Activated CD4-positive, CD25-positive, alpha-beta regulatory T cell treated with anti-CD3 and anti-CD28 coated beads, Interleukin-2, amount 50 U/mL, for 72 hours (primary cell): ENCODE measurements around the gene HTRA3.

ENCODE experiments used
- DNase-seq: peaks from one replicate; pipeline ENCODE4 v3.0.0; 2021

The HTRA3 gene

GRCh38 chr4:8315435-8316250 is 46.1 kb downstream of the HTRA3 start:
- DNase-seq: no peak

- no peak for DNase-seq
Measured at GRCh38 chr4:8316251-8316771, 46.8 kb downstream of the HTRA3 start.

DNA sequence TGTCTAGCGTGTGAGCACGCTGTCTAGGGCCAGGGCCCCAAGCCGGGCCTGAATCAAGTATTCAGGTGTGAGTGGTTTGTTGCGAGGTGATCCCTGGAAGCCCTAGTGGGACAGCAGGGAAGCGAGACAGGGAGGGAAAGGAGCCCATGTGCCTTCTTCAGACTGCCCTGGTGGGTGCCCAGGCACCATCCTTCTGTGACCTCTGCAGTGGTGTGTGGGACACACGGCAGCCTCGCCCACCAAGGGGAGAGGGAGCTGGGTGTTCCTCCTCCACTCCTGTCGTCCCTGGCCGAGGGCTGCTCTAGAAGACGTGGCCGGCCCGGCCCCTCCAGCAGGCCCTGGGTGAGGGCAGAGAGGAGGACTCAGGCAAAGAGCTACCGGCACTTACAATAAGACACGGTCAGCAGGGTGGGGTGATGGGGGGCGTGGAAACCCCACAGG is 47.4 kb downstream of the HTRA3 start:
- DNase-seq: no peak

DNA sequence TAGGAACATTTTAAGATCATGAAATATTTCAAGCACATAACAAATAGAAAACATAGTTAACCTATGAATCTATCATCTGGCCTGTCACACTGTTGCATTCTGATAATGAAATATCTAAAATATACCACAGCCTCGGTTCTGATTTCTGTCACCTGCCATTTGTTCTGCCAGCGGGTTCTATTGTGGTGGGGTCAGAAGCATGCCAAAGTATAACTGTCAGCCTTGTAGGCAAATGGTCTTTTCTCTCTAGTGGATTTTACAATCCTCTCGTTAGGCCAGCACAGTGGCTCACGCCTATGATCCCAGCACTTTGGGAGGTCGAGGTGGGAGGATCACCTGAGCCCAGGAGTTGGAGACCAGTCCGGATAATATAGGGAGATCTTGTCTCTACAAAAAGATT is 47.9 kb downstream of the HTRA3 start:
- DNase-seq: no peak

- no peak for DNase-seq
Measured at GRCh38 chr4:8318509-8318908, 49.0 kb downstream of the HTRA3 start.

DNA sequence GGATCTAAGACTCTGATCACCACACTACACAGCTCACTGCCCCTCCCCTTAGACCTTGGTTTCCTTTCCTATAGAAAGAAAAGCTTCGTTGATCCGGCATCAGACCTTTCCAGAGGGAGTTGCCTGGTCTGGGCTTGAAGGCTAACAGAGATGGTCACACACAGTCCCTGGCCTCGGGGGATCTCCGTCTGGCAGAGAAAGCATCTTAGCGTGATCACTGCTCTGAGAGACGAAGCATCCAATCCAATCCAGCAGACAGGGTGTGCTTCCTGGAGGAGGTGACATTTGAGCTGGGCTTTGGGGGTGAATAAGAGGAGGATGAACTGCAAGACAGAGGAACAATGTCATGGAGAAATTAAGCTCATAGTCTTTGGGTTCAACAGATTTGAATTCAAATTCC is 49.5 kb downstream of the HTRA3 start:
- DNase-seq: no peak

GRCh38 chr4:8319731-8320385 is 50.3 kb downstream of the HTRA3 start:
- no peak for DNase-seq

GRCh38 chr4:8320386-8320750 is 50.8 kb downstream of the HTRA3 start:
- no peak for DNase-seq

GRCh38 chr4:8321220-8321619 is 51.7 kb downstream of the HTRA3 start:
- DNase-seq: no peak

- no peak for DNase-seq
Measured at GRCh38 chr4:8321771-8322170, 52.2 kb downstream of the HTRA3 start.

DNA sequence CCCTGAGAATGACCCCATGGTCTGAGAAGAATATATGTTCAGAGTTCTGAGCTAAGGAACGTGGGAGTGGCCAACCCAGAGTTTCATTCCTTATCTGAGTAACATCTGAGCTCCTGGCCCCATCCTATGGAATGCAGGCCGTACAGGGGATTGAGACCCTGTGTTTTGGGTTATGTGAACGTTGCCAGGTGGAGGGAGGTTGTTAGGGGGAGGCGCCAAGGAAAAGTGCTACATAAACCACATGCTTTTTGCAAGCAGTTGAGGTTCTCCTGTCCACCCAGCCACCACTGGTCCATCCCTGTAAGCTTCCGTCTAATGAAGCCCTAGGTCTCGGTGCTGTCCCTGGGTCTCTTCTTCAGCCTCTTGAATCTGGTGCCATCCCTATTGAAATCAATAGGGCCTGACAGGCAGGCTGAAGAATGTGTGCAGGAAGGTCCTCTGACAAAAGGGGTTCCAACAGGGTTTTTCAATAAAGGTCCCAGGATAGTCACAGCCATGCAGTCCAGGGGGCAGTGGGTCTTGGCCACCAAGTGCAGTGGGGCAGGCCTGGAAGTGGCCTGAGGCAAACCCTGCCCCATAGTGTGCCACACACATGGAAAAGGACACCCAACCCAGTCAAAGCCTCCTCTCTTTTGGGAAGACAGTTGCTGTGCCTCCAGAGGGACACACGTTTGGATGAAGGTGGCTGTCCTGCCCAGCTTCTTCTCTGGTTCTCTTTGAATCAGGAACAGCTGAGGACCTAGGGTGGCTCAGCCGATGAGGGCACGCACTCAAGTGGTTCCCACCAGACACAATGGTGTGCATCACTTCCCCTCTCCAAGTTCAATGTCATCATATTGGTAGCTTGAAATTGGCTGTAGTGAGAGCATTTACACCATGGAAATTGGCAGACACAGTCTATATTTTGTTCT is 53.5 kb downstream of the HTRA3 start:
- no peak for DNase-seq

GRCh38 chr4:8323947-8324555 is 54.5 kb downstream of the HTRA3 start:
- no peak for DNase-seq

- DNase-seq: peak; percentile 6
Measured at GRCh38 chr4:8324640-8325239, 55.2 kb downstream of the HTRA3 start.

GRCh38 chr4:8325291-8325973 is 55.9 kb downstream of the HTRA3 start:
- peak; percentile 14 for DNase-seq

DNA sequence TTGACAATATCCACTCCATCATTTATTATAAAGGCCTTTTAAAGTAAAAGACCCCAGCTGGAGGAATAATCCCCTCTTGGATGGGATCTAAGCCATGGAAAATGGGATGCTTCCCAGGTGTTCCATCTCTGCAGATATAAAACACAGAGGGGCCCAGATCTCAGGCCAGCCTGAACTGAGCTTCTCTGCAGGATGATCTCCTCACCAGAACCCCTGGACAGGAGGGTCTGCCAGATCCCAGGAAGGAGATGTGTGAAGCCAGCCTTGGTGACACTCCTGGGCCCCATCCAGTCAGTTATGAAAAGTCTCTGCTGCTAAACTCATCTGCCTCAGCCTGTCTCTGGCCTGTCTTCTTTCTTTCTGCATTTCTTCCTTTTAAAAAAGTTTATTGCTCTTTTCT is 56.7 kb downstream of the HTRA3 start:
- no peak for DNase-seq

GRCh38 chr4:8328456-8328855 is 58.9 kb downstream of the HTRA3 start:
- peak; percentile 17 for DNase-seq

DNA sequence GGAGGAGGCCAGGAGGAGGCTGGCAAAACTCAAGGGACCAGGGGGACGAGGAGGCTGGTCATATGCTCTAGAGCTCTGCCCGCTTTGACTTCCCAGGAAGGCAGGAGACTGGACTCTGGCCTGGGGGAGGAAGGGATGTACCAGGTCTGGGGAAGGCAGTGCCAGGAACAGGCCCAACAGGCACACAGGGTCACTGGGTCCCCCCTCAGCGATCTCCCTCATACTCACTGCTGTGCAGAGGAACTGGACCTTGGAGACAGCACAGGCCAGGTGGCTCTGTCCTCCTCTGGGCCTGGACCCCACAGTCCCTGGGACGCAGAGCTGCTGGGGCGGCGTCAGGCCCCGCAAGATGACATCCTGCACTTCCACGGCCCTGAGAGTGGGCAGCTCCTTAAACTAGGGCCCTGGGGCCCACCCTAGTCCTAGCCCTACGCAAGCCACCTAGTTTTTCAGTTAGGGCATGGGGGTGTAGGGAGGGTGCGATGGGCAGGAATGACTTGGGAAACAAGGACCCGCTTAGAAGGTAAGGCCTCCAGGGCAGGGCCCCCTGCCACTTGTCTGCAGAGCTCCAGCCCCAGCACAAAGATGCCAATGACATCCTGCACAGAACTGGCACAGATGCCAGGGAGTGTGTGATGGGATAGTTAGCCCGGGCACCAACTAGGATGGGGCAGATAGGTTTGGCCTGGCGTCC is 59.5 kb downstream of the HTRA3 start:
- DNase-seq: no peak

DNA sequence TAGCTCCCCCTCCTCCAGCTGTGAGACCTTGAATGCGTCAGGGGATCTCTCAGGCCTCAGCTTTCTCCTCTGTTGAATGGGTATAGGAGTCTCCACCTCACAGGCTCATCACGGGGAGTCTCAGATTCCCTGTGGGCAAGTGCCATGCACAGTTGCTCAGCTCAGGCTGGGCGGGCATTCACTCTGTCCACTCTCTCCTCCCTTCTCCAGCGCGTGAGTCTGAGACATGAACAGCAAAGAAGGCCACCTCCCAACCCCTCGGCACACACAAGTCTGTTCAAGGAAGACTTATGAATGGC is 60.0 kb downstream of the HTRA3 start:
- no peak for DNase-seq

- DNase-seq: peak; percentile 26
Measured at GRCh38 chr4:8329859-8330761, 60.6 kb downstream of the HTRA3 start.
